ENCODE measurements around the gene WDR73. TPM values are rescaled to one million over a fixed set of nuclear protein-coding genes. Genes with fewer than 3 reads are reported as not detected.

Gene WDR73
- polyA plus RNA-seq, 3 donors = 12.1 to 19.9 (median 14.3) TPM

DNA sequence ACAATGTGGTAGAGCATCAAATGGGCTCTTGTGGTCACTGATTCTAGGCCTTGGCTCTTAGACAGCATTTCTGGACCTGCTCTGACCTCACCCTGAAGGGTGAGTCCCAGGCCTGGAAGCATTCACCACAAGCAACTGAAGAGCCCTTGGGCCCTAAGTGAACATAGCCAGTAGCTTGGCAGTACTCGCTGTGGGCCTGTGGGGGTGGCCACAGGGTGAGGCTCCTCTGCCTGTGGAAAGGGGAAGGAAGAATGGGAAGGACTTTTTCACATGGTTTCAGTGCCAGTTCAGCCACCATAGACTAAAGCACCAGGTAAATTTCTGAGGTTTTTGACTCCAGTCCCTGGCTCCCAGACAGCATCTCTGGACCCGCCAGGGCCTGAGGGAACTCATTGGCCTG is 58.4 kb downstream of the WDR73 start:
- Histone ChIP-seq H3K4me1 (ENCODE audit: control insufficient read depth in 1 of 2, insufficient read depth in 2 of 2, low read length in 2 of 2) (peaks cover 53 to 62% of the 10 kb centered on the region in 2 donors), H3K36me3 (replicated peaks in 1 of 2; ENCODE audit: control insufficient read depth in 1 of 2, insufficient read depth in 2 of 2, low read length in 2 of 2) (no peaks in the 10 kb centered on the region), H3K4me2 (replicated peaks; ENCODE audit: extremely low read depth, low read length, poor library complexity, severe bottlenecking) (peak overlapping the region; percentile 46), H2AFZ (ENCODE audit: insufficient read depth, low read depth, low read length, poor library complexity, severe bottlenecking) (peak overlapping the region; percentile 46), H3K9me3 (replicated peaks in 1 of 2; ENCODE audit: control insufficient read depth in 1 of 2, insufficient read depth in 1 of 2, low read length in 2 of 2) (no peaks in the 10 kb centered on the region), H3K79me2 (ENCODE audit: insufficient read depth, low read length) (peaks cover 3% of the 10 kb centered on the region), H3K27ac (ENCODE audit: low read depth in 1 of 2, low read length in 2 of 2) (peak overlapping the region; percentile 53 to 75), H3K9ac (ENCODE audit: insufficient read depth, low read length, poor library complexity, severe bottlenecking) (no peak overlapping the region), H3K27me3 (ENCODE audit: control insufficient read depth in 2 of 2, insufficient read depth in 2 of 2, low read length in 2 of 2) (no peaks in the 10 kb centered on the region), H3K4me3 (replicated peaks in 1 of 3; ENCODE audit: low read depth in 2 of 3, low read length in 3 of 3) (peak overlapping the region in 1 of 3 experiments; percentile 37), H4K20me1 (ENCODE audit: insufficient read depth, low read length) (no peaks in the 10 kb centered on the region)
- Mint-ChIP-seq H3K36me3 (no peaks in the 10 kb centered on the region), H3K4me1 (peaks cover 59% of the 10 kb centered on the region), H3K27me3 (ENCODE audit: low read depth in 3 of 3) (no peaks in the 10 kb centered on the region), H3K27ac (peak overlapping the region in 6 of 7 donors; percentile 55 to 85 (median 80)), H3K4me3 (peak overlapping the region in 1 of 2 donors; percentile 64), H3K9me3 (peaks cover 0 to 8% (median 3%) of the 10 kb centered on the region in 7 donors)
- intact Hi-C loops (cut with micrococcal nuclease) = no loop called here
- WGBS (ENCODE audit: insufficient coverage) = 86% methylated on average over 1 of the region's 2 CpGs
- no peak for TF ChIP-seq CTCF (IDR thresholded peaks at IDR 0.05)
- DNase-seq = peak; percentile 48 to 52 (median 50)

GRCh38 chr15:84594617-84595290 is 59.3 kb downstream of the WDR73 start:
- Histone ChIP-seq H3K27me3 (ENCODE audit: control insufficient read depth in 2 of 2, insufficient read depth in 2 of 2, low read length in 2 of 2) (no peaks in the 10 kb centered on the region), H3K36me3 (replicated peaks in 1 of 2; ENCODE audit: control insufficient read depth in 1 of 2, insufficient read depth in 2 of 2, low read length in 2 of 2) (no peaks in the 10 kb centered on the region), H4K20me1 (ENCODE audit: insufficient read depth, low read length) (no peaks in the 10 kb centered on the region), H3K9ac (ENCODE audit: insufficient read depth, low read length, poor library complexity, severe bottlenecking) (no peak overlapping the region), H3K4me3 (replicated peaks in 1 of 3; ENCODE audit: low read depth in 2 of 3, low read length in 3 of 3) (peak overlapping the region in 1 of 3 experiments; percentile 37), H3K27ac (ENCODE audit: low read depth in 1 of 2, low read length in 2 of 2) (peak overlapping the region in 1 of 2 donors; percentile 75), H3K4me1 (ENCODE audit: control insufficient read depth in 1 of 2, insufficient read depth in 2 of 2, low read length in 2 of 2) (peaks cover 49 to 54% of the 10 kb centered on the region in 2 donors), H3K79me2 (ENCODE audit: insufficient read depth, low read length) (peaks cover under 1% of the 10 kb centered on the region), H3K4me2 (replicated peaks; ENCODE audit: extremely low read depth, low read length, poor library complexity, severe bottlenecking) (peak overlapping the region; percentile 46), H2AFZ (ENCODE audit: insufficient read depth, low read depth, low read length, poor library complexity, severe bottlenecking) (peak overlapping the region; percentile 46), H3K9me3 (replicated peaks in 1 of 2; ENCODE audit: control insufficient read depth in 1 of 2, insufficient read depth in 1 of 2, low read length in 2 of 2) (no peaks in the 10 kb centered on the region)
- TF ChIP-seq CTCF (IDR thresholded peaks at IDR 0.05) = no peak
- peak overlapping the region in 1 of 2 donors; percentile 64 for H3K4me3 Mint-ChIP-seq
- H3K27ac Mint-ChIP-seq = peak overlapping the region in 6 of 7 donors; percentile 51 to 83 (median 66)
- peaks cover 54% of the 10 kb centered on the region for H3K4me1 Mint-ChIP-seq
- intact Hi-C loops (cut with micrococcal nuclease) = loop anchor here in 1 of 2 donors (5.0 kb wide), 1 partner anchor 283 kb away; no protein-coding TSS in a partner anchor
- DNase-seq = no peak
- peaks cover 0 to 8% (median 3%) of the 10 kb centered on the region in 7 donors for H3K9me3 Mint-ChIP-seq
- no peaks in the 10 kb centered on the region for H3K36me3 Mint-ChIP-seq
- no peaks in the 10 kb centered on the region for H3K27me3 Mint-ChIP-seq (ENCODE audit: low read depth in 3 of 3)
- WGBS (ENCODE audit: insufficient coverage) = no CpG with 5 or more reads among the region's 3 CpGs

All from CD14-positive monocyte (primary cell).